ENCODE data around the gene PNPLA6. TPM values are rescaled to one million over a fixed set of nuclear protein-coding genes. Genes with fewer than 3 reads are reported as not detected.

Gene PNPLA6
- total and polyA plus RNA-seq, 2 of the 13 experiments (the other 11 are each of a cell fraction or from before 2014, with no cell fraction given), result 24.9 to 28.2 TPM

GRCh38 chr19:7509625-7510024, 25.9 kb upstream of the PNPLA6 start (continued):
- TF ChIP-seq ZNF12 (CRISPR knock-in tag; IDR thresholded peaks at IDR 0.05), result no peak
- no peak for TF ChIP-seq SMARCC2 (IDR thresholded peaks at IDR 0.05)
- TF ChIP-seq ZNF670 (CRISPR knock-in tag; IDR thresholded peaks at IDR 0.05; ENCODE audit: borderline replicate concordance), result no peak
- TF ChIP-seq MEIS2 (CRISPR knock-in tag; IDR thresholded peaks at IDR 0.05), result peak; percentile 57; the same call in 1 of the 2 replicates
- peak; percentile 43; the same call in 1 of the 2 replicates for TF ChIP-seq ZNF574 (CRISPR knock-in tag; IDR thresholded peaks at IDR 0.05)
- TF ChIP-seq PAWR (CRISPR knock-in tag; IDR thresholded peaks at IDR 0.05; ENCODE audit: borderline replicate concordance), result no peak
- no peak for TF ChIP-seq KLF6 (CRISPR knock-in tag; IDR thresholded peaks at IDR 0.05)
- TF ChIP-seq ZNF343 (CRISPR knock-in tag; IDR thresholded peaks at IDR 0.05), result no peak
- TF ChIP-seq ZNF660 (CRISPR knock-in tag; IDR thresholded peaks at IDR 0.05; ENCODE audit: borderline replicate concordance, low read depth), result no peak
- no peak for TF ChIP-seq BCL6 (CRISPR knock-in tag; IDR thresholded peaks at IDR 0.05)
- no peak for TF ChIP-seq ZNF138 (CRISPR knock-in tag; IDR thresholded peaks at IDR 0.05; ENCODE audit: low read depth)
- TF ChIP-seq MXD3 (CRISPR knock-in tag; IDR thresholded peaks at IDR 0.05), result 0 out of 2 replicates have a peak, but pooled peaks have one; percentile 30
- 0 out of 2 replicates have a peak, but pooled peaks have one; percentile 49 for TF ChIP-seq KLF15 (CRISPR knock-in tag; IDR thresholded peaks at IDR 0.05; ENCODE audit: borderline replicate concordance)
- TF ChIP-seq, protein P1, sequence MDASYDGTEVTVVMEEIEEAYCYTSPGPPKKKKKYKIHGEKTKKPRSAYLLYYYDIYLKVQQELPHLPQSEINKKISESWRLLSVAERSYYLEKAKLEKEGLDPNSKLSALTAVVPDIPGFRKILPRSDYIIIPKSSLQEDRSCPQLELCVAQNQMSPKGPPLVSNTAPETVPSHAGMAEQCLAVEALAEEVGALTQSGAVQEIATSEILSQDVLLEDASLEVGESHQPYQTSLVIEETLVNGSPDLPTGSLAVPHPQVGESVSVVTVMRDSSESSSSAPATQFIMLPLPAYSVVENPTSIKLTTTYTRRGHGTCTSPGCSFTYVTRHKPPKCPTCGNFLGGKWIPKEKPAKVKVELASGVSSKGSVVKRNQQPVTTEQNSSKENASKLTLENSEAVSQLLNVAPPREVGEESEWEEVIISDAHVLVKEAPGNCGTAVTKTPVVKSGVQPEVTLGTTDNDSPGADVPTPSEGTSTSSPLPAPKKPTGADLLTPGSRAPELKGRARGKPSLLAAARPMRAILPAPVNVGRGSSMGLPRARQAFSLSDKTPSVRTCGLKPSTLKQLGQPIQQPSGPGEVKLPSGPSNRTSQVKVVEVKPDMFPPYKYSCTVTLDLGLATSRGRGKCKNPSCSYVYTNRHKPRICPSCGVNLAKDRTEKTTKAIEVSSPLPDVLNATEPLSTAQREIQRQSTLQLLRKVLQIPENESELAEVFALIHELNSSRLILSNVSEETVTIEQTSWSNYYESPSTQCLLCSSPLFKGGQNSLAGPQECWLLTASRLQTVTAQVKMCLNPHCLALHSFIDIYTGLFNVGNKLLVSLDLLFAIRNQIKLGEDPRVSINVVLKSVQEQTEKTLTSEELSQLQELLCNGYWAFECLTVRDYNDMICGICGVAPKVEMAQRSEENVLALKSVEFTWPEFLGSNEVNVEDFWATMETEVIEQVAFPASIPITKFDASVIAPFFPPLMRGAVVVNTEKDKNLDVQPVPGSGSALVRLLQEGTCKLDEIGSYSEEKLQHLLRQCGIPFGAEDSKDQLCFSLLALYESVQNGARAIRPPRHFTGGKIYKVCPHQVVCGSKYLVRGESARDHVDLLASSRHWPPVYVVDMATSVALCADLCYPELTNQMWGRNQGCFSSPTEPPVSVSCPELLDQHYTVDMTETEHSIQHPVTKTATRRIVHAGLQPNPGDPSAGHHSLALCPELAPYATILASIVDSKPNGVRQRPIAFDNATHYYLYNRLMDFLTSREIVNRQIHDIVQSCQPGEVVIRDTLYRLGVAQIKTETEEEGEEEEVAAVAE (CRISPR knock-in tag; IDR thresholded peaks at IDR 0.05; ENCODE audit: borderline replicate concordance), result peak; percentile 73; the same call in 1 of the 2 replicates
- no peak for TF ChIP-seq ZNF382 (CRISPR knock-in tag; IDR thresholded peaks at IDR 0.05; ENCODE audit: borderline replicate concordance)
- TF ChIP-seq HDAC2 (CRISPR knock-in tag; IDR thresholded peaks at IDR 0.05), result peak; percentile 41; the same call in 1 of the 2 replicates
- TF ChIP-seq CCDC6 (CRISPR knock-in tag; IDR thresholded peaks at IDR 0.05), result no peak
- no peak for TF ChIP-seq ZNF749 (CRISPR knock-in tag; IDR thresholded peaks at IDR 0.05; ENCODE audit: borderline replicate concordance)
- no peak for TF ChIP-seq RFX5 (IDR thresholded peaks at IDR 0.05; ENCODE audit: low read depth, low read length)
- TF ChIP-seq FOXK1 (CRISPR knock-in tag; IDR thresholded peaks at IDR 0.05; ENCODE audit: borderline replicate concordance, low read depth), result 0 out of 2 replicates have a peak, but pooled peaks have one; percentile 36
- TF ChIP-seq EHMT2 (IDR thresholded peaks at IDR 0.05; ENCODE audit: borderline replicate concordance, low read depth, low read length), result peak; percentile 92

All from HepG2 (cell line).